GM03348 (cell line): ENCODE data around the gene MMRN2.
"Not testable (repeated sequence)": the region's sequence is repeated elsewhere in the genome, so short reads cannot be mapped to it uniquely, and the experiment has no call there.

ENCODE experiments used
- DNase-seq: peaks from one replicate; pipeline ENCODE4 v3.0.0; 2012; ENCODE audit warnings: low spot score

Gene MMRN2

GRCh38 chr10:86956848-86957448 lies 467 bp downstream of the MMRN2 start:
- no peak for DNase-seq

DNA sequence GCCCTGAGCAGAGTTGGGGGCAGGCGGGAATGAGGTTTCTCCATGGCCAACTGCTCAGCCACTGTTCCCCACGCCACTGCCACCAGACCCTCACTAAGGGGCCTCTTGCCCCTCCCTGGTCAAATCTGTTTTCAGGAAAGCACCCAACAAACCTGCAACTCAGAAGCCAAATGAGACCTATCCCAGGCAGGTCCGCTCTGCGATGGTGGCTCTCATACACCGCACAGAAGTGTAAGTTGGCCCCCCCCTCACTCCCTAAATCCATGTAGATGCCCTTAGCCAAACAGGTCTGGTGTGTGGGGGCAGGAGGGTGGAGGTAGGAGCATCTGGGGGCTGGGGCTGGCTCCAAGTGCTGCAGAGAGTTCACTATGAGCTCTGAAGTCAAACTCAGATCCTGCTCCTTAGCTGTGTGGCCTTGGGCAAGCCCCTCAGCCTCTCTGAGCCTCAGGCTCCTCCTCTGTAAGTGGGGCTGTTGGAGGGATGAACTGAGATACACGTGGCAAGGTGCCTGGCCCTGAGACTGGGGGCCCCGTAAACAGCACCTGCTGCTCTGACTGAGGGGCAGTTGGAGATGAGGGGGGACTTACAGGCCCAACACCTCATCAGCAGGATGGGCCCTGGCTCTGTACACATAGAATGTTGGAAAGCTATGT lies 1.1 kb downstream of the MMRN2 start:
- DNase-seq: no peak

DNA sequence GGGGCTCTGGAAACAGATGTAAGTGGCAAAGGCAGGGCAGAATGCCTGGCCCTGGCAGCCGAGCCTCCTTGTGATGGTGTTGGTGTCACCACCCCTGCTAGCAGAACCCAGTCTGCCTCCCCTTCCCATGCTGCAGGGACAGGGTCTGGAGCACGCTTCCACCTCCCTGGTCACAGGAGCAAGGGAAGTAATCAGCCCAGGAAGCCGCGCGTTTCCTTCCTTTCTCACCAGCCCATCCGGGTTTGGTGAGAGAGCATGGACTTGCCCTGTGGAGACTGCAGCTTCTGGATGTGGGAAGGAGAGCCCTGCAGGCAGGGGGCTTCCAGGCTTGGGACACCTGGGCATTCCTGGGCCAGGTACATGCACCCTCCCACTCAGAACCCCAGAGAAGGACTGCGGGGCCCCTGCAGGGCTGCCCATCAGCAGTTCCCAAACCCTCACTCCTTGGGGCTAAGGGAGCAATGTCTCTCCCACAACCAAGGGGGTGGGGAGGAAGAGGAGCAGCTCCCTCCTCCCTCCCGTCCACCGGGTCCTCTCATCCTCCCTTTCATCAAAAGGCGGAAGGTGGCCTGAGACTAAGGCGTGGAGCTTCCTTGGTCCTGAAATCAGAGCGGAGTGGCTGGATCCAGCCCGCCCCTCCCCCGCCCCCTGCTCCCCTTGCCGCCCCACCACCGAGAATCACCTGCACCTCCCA lies 1.8 kb downstream of the MMRN2 start:
- DNase-seq: no peak

GRCh38 chr10:86954681-86955500 lies 2.5 kb downstream of the MMRN2 start:
- no peak for DNase-seq

GRCh38 chr10:86953747-86954680 lies 3.4 kb downstream of the MMRN2 start:
- no peak for DNase-seq

DNA sequence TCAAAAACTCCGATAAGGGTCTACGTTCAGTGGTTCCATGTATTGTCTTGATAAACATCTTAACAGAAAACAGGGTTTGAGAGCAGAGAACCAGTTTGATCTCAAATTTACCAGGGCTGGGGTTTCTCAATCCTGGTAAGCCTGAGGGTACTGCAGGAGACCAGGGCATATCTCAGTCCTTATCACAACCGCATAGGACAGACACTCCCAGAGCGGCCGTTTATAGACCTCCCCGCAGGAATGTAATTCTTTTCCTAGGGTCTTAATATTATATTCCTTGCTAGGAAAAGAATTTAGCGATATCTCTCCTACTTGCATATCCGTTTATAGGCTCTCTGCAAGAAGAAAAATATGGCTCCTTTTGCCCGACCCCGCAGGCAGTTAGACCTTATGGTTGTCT lies 4.7 kb downstream of the MMRN2 start:
- not testable (repeated sequence) for DNase-seq

DNA sequence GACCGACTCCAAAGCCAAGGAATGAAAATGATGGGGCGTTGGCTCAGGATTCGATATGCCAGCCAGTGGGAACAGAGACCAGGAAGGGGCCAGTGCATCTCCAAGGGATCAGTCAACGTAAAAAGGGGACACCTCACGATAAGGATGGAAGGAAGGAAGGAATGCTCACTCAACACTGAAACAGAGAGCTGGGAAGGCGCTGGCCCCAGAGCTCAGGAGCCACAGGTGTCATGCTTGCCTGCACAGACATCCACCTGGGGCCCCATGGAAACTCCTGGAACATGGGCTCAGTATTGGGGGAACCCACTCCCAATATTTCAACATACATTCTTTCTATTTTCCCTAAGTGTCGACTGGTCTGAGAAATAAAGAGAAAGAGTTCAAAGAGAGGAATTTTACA lies 5.3 kb downstream of the MMRN2 start:
- DNase-seq: no peak

DNA sequence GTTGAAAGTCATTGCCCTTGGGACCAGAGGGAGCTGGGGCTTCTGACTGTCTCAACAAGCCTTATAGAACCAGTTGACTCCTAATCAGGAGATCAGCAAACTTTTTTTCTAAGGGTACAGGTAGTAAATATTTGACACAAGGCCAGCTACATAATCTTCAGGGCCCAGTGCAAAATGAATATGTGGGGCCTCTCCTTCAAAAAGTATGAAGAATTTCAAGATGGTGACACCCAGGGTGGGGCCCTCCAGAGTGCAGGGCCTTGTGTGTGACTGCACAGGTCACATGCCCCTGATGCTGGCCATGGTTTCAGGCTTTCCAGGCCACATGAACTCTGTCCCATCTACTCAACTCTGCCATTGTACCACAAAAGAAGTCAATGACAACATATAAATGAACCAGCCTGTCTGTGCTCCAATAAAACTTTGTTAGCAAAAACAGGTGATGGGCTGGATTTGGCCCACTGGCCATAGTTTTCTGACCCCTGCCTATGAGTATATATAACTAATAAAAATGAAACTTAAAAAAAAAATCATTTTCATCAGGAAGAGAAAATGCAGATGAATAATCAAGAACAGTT lies 6.1 kb downstream of the MMRN2 start:
- no peak for DNase-seq

DNA sequence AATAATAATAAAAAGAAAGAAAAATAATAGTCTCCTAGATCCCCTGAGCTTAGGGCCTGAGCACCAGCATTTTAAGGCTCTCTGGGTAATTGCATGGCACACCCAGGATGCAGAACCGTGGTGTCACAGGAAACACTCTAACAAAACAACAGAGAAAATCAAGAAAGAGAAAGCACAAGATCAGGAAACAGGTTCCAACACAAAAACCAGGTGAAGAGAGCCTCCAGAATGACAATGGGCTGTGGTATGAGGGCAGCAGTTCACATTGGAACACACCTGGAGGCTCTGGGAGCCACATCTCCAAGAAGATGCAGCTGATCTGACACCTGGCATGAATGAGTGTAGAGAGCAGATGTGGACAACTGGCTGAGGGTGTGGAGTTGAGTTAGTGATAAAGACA lies 7.1 kb downstream of the MMRN2 start:
- DNase-seq: no peak

- not testable (repeated sequence) for DNase-seq
Measured at GRCh38 chr10:86947806-86948205, 9.6 kb downstream of the MMRN2 start.

GRCh38 chr10:86946213-86947155 lies 10.9 kb downstream of the MMRN2 start:
- no peak for DNase-seq

DNA sequence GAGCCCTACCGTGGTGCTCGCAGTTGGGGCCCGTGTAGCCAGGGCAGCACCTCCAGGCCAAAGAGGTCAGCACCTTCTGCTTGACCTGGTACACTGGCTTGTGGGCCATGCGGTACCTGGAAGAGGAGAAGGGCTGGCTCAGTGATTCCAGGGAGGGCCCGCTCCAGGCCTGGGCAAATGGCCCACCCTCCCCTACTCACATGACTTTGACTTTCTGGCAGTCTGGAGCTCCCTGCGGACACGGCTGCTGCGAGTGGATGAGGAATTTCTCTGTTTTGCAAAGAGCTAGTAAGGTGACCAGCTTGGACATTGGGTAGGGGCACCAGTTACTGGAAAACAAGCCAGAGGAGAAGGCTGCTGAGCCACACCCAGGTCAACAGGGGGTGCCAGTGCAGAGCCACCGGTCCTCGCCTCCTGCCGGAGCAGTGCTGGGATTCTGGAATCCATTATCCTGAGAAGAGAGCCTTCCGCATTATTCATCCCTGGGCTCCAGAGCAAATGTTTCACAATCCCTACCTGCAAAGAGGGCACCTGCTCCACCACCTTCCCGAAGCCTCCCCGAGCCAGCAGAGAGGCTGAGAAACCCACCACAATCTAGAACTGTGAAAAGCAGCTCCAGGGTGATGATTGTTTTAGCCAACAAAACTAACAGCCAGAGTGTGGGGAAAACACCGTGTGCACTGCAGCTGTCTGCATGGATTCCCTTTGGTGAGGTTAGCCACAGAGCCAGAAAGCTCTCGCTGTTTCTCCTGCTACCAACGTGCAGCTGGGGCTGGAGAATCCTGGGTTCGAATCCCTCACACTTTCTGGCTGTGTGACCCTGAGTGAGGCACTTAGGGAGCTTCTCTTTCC lies 11.8 kb downstream of the MMRN2 start:
- peak; percentile 55 for DNase-seq

- DNase-seq: no peak
Measured at GRCh38 chr10:86944907-86945306, 12.5 kb downstream of the MMRN2 start.

DNA sequence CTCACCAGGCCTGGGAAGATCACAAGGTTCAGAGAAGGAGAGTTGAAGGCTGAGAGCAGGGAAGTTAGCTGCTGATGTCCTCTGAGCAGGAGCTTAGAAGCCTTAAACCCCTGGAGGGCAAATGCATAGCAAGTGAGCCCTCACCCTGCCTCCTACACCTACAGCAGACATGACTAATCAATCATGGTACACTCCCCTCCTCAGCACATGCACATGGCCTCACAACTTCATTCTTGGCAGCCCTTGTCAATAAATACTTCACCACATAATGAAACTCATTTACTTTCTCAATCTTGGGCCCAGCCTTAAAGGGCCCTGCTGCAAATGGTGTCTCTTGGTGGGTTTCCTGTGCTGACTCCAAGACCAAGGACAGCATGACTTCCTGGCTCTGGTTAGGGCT lies 12.9 kb downstream of the MMRN2 start:
- peak; percentile 41 for DNase-seq

GRCh38 chr10:86944031-86944419 lies 13.4 kb downstream of the MMRN2 start:
- no peak for DNase-seq

DNA sequence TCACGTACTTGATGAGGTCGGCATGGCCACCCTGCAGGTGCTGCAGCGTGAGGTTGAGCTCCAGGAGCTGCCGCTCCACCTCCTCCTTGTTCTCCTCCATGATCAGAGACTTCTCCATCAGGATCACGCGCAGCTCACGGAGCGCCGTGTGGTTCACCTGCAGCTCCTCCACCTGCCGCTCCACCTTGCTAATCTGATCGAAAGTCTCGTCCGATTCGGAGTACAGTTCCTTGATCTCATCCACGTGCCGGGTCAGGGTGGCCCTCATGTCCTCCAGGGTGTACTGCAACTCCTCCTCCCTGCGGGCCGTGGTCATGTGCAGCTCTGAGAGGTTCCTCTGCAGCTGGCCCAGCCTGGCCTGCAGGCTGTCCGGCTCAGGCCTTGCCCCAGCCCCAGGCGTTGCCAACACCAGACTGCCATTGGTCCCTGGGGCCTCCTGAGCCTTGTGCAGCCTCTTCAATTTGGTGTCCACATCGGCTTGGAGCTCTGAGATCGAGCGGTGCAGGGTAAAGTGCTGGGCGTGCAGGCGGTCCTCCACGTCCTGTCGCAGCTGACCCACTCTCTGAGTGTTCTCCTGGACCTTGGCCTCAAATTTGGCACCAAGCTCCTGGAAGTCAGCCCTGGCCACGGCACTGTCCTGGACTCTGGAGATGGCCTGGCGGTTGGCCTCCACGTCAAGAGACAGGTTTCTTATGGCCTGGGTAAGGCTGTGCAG lies 13.9 kb downstream of the MMRN2 start:
- no peak for DNase-seq

GRCh38 chr10:86942441-86943315 lies 14.7 kb downstream of the MMRN2 start:
- no peak for DNase-seq
